ENCODE data around the gene ABCG5.

Gene ABCG5

DNA sequence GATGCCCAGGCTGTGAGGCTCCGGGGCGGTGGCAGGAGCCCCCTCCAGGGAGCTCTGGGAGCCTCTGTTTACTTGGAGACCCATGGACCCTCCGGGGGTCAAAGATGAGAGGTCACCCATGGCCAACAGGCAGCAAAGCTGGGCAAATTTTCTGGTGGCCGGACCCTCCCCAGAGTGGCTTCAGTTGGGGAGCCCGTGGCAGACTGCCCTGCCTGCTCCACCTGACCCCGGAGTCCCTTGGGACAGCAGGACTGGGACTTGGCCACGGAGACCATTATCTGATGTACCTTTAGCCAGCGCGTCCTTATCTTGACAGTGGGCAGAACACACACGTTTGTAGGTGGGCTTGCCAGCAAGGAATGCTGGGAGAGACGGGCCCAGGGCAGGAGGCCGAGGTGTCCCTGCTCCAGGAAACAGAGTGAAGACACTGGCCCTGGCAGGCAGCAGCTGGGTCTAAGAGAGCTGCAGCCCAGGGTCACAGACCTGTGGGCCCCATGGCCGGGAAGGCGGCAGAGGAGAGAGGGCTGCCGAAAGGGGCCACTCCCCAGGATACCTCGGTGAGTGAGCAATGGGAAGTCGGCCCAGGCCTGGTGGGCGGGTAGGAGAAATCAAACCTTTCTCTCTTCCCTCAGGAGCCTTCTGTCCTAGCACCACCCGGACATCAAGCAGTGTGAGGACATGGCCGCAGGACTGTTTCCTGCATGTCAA lies at the start of gene ABCG5, which contains the start of gene ABCG8:
TSS of gene ABCG5 (minus strand) at position 280 of the 708 bp plus-strand sequence. CDS start at position 120, 160 bp downstream.
TSS of gene ABCG8 (plus strand) at position 412 of the 708 bp plus-strand sequence. CDS start at position 495, 83 bp downstream.
- DNase-seq (ENCODE audit: low read depth in 2 of 2): no peak

DNA sequence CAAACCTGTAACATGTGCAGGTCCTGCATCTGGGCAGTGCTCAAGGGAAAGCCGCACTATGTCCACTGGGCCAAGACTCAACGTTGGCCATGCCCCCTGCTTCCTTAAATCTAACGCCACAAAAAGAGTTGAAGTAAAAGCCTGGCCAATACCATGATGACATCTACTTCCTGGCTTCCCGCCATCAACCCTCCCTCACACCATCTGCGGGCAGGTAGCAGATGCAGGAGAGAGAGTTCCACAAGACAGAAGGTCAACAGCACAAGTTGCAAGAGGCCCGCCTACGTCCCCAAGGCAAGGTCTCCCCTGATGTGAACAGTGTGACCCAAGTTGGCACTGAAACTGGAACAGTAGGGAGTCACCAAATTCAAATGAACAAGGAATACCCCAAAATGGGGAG lies 48.5 kb upstream of the ABCG5 start:
- no peak for DNase-seq (ENCODE audit: low read depth in 2 of 2)

DNA sequence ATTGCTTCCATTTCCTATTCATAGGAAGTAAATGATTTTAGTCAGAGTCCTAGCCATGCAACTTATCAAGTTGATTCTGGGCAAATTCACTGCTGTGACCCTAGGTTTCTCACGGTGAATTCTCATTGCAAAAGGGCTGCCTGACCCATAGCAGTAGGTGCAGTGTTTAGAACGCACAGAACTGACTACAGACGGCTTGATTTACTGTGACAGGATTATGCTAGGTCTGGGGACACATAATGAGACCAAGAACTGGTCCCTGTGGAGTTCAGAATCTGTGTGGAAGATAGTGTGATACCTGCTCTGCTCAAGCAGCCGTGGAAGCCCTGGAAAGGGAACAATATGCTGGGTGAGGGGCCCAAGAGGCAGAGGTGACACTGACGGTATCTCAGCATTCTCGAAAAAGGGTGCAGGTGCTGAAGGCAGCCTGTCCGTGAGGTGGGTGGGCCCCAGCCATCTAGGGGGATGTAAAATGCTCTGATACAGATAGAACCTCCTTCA lies 46.5 kb upstream of the ABCG5 start:
- DNase-seq (ENCODE audit: low read depth in 2 of 2): no peak

DNA sequence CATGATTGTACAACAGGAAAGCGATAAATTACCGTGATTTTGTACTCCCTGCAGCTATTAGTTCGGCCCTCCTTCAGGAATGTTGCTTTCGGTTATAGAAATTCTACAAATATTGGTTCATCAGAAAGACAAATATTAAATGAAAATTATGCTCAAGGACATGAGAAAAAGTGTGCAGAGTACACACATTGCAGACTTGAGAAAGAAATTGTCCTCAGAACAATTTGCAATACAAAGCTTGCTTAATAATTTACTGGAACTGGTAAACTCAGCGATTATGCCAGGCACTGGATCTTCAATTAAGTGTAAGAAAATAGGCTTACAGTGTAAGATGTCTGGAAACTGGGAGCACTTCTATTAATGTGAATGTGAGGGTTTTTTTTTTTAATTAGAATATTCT lies 46.0 kb upstream of the ABCG5 start:
- no peak for DNase-seq (ENCODE audit: low read depth in 2 of 2)

DNA sequence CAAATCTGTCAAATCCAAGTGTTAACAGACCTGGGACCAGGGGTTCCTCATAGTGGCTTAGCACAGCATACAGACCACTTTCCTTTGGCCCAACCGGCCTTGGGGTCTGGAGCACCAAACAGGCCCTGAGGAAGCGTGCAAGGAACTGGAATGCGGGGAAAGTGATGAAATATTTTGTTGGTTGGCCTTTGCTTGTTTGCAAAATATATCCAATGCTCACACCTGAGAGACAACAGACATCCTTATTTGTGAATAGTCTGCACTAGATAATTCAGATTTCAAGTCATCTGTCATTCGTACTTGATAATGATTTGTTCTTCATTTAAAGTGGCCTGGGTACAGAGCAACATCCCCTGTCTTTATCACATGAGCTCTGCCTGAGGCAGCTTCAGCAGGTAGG lies 43.7 kb upstream of the ABCG5 start:
- DNase-seq (ENCODE audit: low read depth in 2 of 2): no peak

DNA sequence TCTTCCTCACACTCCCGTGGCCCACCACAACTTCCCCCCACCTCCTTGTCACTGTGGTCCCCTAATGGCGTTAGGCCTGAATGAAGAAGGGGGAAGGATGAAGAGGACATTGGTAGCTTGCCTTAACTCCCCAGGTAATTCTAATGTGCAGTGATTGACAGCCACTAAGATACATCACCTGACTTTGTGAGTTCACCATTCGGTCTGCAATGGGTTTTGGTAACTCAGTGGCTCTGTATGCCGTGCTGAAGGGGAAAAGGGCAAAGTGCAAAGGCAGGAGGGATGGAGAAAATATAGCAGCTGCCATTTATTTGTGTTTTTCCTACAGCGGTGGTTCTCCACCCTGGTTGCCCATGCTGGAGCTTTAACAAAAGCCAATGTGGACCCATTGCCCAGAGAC lies 42.3 kb upstream of the ABCG5 start:
- no peak for DNase-seq (ENCODE audit: low read depth in 2 of 2)

GRCh38 chr2:43880471-43880870 lies 41.8 kb upstream of the ABCG5 start:
- no peak for DNase-seq (ENCODE audit: low read depth in 2 of 2)

- DNase-seq (ENCODE audit: low read depth in 2 of 2): no peak
These were observed 40.6 kb upstream of the ABCG5 start for GRCh38 chr2:43879261-43879660.

- DNase-seq (ENCODE audit: low read depth in 2 of 2): peak; percentile 46 to 68
These were observed 39.3 kb upstream of the ABCG5 start for GRCh38 chr2:43877782-43878464.

DNA sequence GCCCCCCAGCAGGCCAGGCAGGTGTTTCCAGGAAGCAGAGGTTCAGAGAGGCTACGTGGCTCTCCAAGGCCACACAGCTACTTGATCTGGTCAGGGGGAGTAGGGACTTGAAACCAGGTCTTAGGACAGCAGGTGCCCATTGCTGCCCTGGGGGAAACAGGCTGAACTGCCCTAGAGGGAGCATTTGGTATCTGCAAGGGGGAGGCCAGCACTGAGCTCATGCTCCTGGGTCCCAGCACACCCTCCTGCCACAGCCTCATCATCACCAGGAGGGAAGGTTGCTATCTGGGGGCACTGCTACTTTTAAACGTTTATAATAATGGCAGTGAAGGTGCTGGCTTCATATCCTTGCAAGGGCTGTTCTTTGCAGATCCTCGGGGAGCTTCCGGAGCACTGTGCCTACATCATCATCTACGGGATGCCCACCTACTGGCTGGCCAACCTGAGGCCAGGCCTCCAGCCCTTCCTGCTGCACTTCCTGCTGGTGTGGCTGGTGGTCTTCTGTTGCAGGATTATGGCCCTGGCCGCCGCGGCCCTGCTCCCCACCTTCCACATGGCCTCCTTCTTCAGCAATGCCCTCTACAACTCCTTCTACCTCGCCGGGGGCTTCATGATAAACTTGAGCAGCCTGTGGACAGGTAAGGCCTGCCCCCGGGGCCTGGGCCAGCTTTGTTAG lies 36.3 kb upstream of the ABCG5 start:
- no peak for DNase-seq (ENCODE audit: low read depth in 2 of 2)

- no peak for DNase-seq (ENCODE audit: low read depth in 2 of 2)
These were observed 33.5 kb upstream of the ABCG5 start for GRCh38 chr2:43872151-43872550.

- no peak for DNase-seq (ENCODE audit: low read depth in 2 of 2)
These were observed 16.7 kb upstream of the ABCG5 start for GRCh38 chr2:43855292-43855691.

- no peak for DNase-seq (ENCODE audit: low read depth in 2 of 2)
These were observed 16.0 kb upstream of the ABCG5 start for GRCh38 chr2:43854671-43855070.

DNA sequence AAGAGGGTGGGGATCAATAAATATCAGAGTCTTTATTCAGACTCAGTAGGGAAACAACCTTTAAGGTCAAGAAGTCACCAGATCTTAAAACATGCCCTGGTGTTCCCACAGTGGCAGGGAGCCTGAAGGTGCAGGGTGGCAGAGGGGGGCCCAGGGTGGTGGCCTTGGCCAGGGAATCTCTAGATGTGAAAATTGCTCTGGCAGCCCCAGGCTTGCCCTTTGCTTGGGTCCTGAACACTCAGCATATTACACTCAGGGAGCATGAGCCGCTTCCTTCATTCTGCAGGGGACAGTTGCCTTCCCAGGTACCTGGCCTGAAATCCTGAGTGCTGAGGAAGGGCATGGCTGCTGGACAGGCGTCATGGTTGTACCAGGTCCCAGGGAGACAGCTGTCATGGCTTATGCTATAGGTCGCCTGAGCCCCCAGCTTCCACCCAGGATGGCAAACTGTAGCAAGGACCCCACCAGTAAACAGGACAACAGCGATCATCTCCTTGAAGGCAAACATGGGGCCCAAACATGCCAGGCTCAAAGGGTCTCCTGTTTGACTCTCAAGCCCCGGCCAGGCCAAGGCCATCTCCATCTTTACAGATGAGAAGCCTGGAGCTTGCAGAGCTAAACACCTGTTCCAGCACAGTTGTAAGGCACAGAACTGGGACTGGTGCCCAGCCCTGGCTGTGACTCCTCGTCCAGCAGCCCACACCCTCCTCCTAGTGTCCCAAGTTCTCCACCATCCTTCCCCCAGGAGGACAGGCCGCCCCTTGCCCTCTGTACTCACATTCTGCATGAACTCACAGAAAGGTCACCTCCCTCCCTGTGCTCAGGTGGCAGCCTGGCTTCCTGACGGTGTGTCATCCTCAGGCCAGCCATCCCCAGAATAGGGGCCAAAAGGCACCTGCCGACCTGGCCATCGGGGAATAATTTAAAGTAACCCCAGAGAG lies 14.8 kb upstream of the ABCG5 start:
- no peak for DNase-seq (ENCODE audit: low read depth in 2 of 2)

DNA sequence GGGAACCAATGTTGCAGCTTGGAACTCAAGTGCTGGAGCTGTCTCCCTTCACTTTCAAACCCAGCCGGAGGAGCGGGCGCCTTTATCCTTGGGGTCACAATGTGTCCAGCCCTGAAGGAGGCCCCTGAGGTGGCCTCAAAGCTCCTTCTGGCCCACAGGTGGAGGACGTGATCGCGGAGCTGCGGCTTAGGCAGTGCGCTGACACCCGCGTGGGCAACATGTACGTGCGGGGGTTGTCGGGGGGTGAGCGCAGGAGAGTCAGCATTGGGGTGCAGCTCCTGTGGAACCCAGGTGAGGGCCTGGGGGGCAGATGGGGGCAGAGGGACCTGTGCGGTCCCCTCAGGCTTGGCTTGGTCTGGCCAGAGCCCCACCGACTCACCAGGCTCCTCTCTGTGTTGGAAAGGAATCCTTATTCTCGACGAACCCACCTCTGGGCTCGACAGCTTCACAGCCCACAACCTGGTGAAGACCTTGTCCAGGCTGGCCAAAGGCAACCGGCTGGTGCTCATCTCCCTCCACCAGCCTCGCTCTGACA lies 13.6 kb upstream of the ABCG5 start:
- DNase-seq (ENCODE audit: low read depth in 2 of 2): no peak

DNA sequence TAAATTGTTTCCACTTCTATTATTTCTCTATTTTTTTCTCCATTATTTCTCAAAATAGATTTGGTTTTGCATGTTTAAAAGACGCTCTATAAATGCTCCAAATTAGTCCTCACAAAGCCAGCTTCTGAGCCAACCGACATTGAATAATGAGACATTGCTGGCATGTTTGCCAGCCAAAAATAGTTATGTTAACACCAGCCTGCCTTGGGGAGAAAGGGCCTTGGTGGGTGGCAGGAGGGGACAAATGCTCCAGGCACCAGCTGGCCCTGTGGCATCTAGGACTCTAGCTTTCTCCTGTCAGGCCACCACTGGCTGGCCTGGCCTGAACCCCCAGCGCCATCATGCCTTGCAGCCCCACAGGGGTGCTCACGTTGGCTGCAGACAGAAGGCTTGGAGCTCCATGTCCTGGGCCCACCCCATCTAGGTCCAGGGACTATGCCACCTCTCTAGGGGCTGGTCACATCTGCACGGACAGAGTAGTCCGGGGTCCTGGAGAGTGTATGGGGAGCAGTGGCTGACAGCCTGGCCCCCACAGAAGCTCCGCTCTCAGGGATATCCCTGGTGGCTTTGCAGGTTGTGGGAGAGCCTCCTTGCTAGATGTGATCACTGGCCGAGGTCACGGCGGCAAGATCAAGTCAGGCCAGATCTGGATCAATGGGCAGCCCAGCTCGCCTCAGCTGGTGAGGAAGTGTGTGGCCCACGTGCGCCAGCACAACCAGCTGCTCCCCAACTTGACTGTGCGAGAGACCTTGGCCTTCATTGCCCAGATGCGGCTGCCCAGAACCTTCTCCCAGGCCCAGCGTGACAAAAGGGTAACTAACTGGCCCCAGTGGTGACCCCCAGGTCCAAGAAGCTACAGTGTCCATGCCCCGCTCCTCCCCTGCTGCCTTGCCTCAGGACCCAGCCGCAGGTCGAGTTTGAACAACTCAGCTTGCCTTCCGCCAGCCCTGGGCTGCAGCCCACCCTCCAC lies 12.7 kb upstream of the ABCG5 start:
- no peak for DNase-seq (ENCODE audit: low read depth in 2 of 2)

DNA sequence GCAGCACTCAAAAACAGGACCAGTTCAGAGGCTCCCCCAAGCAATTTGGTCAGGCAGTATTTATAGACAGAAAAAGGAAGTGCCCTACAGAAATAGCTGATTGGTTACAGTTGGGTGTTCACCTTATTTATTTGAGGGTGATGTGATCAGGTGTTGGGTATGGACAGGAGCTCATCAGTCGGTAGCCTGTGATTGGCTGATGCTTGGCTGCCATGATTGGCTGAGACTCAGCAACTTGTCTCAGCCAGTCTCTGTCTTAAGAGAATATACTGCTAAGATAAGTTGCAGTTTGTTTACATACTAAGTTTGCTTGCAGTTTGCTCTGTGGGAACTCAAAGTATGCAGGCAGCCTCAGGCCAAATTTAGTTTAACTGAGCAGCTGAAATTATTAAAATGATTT lies 9.6 kb upstream of the ABCG5 start:
- DNase-seq (ENCODE audit: low read depth in 2 of 2): no peak

DNA sequence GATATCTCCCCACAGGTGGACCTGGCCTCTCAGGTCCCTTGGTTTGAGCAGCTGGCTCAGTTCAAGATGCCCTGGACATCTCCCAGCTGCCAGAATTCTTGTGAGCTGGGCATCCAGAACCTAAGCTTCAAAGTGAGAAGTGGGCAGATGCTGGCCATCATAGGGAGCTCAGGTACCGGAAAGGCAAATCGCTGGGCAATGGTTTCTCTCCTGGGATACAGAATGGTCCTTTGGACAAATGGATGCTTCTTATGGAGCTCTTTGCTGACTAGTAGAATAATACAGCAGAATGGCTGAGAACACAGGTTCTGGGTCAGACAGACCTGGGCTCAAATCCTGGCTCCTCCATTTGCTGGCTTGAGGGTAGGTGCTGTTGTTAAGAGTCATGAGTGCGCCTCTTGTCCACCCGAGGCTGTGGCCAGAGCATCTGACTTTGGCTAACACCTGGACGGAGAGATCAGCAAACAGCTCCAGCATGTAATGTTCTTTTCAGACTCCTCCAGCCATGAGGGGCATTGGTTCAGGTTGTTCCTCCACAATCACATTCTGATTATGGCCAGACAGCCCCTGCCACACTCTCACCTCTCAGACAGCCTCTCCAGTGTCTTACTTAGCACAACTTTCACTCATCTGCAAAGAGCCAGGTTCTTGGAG lies 7.6 kb upstream of the ABCG5 start:
- no peak for DNase-seq (ENCODE audit: low read depth in 2 of 2)

DNA sequence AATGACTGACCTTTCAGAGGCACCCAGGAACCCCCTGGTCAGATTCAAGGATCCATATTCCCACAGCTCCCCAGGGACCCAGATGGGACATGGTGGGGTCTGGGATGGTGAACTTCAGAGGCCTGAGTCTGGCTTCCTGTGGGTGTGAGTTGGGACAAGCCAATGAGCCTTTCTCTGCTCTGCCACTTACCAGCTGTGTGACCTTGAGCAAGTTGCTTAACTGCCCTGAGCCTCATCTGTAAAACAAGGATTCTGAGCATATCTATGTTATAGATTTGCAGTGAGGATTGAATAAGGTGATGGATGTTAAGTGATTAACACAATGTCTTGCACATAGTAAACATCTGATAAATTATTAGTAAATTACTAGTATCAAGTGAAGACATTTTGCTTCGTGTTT lies 6.5 kb upstream of the ABCG5 start:
- DNase-seq (ENCODE audit: low read depth in 2 of 2): no peak

DNA sequence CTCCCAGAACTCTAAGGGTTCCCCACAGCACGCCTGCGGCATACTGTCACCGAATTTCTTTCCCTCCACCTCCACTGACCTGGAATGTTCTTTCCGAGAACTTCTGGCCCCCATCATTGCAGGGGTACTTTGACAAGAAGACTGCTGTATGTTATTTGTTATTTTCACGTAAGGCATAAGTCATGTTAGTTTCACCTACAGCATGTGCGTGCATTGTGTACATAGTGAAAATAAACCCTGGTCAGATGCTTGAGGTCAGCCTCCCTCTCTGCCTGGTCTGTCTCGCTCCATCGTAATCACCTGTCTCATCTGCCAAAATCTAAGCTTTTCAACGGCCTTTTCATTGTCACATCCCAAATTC lies 4.2 kb upstream of the ABCG5 start:
- no peak for DNase-seq (ENCODE audit: low read depth in 2 of 2)
